Peyer's patch (tissue), 4 donors: ENCODE results near the gene DOCK2.

Experiments
- CTCF ChIP-seq, 6 experiments: fragments of 450-650 bp in 4 of 6; fragments of 200-600 bp in 2 of 6; sonication (generic) in 1 of 6; IDR thresholded peaks; one replicate each; pipeline ENCODE4 v1.5.1; 2017 to 2019; ENCODE audit warnings: antibody characterized with exemption in 6 of 6, mild to moderate bottlenecking in 3 of 6, moderate library complexity in 1 of 6
- POLR2A ChIP-seq, 2 donors: fragments of 450-650 bp; IDR thresholded peaks; one replicate each; pipeline ENCODE4 v1.5.1; 2017; ENCODE audit warnings: antibody characterized with exemption in 2 of 2, mild to moderate bottlenecking in 2 of 2, moderate library complexity in 2 of 2

- TF ChIP-seq CTCF (IDR thresholded peaks at IDR 0.05) (no peak), POLR2A (IDR thresholded peaks at IDR 0.05) (no peak)
Measured at GRCh38 chr5:169711551-169712225, 74.6 kb downstream of the DOCK2 start.
